Endothelial cell of umbilical vein (primary cell): Measurements from ENCODE around the gene GTF2H3. TPM values are rescaled to one million over a fixed set of nuclear protein-coding genes. Genes with fewer than 3 reads are reported as not detected.

Source experiments
- BruUV-seq: library from RNA; stranded (reverse); fragments of 400-500 nt; replicated peaks from 2 replicates; lab custom pipeline; 2021; lab: Mats Ljungman, UMichigan
- CTCF ChIA-PET: fragments of 300-600, 350-600 bp; sonication (Branson Sonifier 250); formaldehyde crosslinking; loops from one replicate; lab custom pipeline; 2021; ENCODE audit warnings: antibody characterized with exemption, inconsistent platforms; lab: Charles Lee
- POLR2A ChIA-PET: fragments of 300-600, 350-600 bp; sonication (Branson Sonifier 250); formaldehyde crosslinking; loops from one replicate; lab custom pipeline; 2021; ENCODE audit warnings: antibody characterized with exemption, inconsistent platforms; lab: Charles Lee
- DNase-seq: peaks from one replicate; pipeline ENCODE4 v3.0.0-alpha.2; 2011; ENCODE audit warnings: low read depth, low spot score
- FAIRE-seq: peaks from 2 replicates; lab custom pipeline; 2011; peaks lifted over from hg19 to GRCh38; lab: Jason Lieb, UNC
- H2AFZ ChIP-seq: 2 replicates; pipeline ENCODE4 v1.6.0; 2012; ENCODE audit warnings: low read depth, low read length, control low read depth, inconsistent platforms
- H3K27ac ChIP-seq: 2 replicates; pipeline ENCODE4 v1.5.1; 2011; ENCODE audit warnings: low read depth, mild to moderate bottlenecking, control low read depth, low read length, moderate library complexity; ENCODE audit not compliant: insufficient read depth
- H3K27me3 ChIP-seq, 2 experiments: 2 replicates each; pipeline versions ENCODE4 v1.6.0 to v1.6.1; 2011; ENCODE audit warnings: low read length in 2 of 2, mixed read lengths in 1 of 2; ENCODE audit not compliant: control insufficient read depth in 2 of 2, insufficient read depth in 2 of 2
- H3K36me3 ChIP-seq, 2 experiments: 2 replicates in 1 of 2; 3 replicates in 1 of 2; pipeline ENCODE4 v1.5.1; 2011; ENCODE audit warnings: low read length in 2 of 2, mild to moderate bottlenecking in 1 of 2, moderate library complexity in 1 of 2; ENCODE audit not compliant: control insufficient read depth in 2 of 2, insufficient read depth in 2 of 2; ENCODE audit errors: extremely low read depth in 1 of 2
- H3K4me1 ChIP-seq: 3 replicates; pipeline ENCODE4 v1.5.1; 2011; ENCODE audit warnings: mild to moderate bottlenecking, low read length; ENCODE audit not compliant: control insufficient read depth, insufficient read depth; ENCODE audit errors: extremely low read depth
- H3K4me2 ChIP-seq: 2 replicates; pipeline ENCODE4 v1.6.1; 2011; ENCODE audit warnings: low read length, control low read depth, mixed read lengths; ENCODE audit not compliant: insufficient read depth
- H3K4me3 ChIP-seq, 3 experiments: fragments of 200-600 bp in 1 of 3; sonication (generic), shearing (Covaris generic) in 1 of 3; replicated peaks in 1 of 3; 2 replicates each; pipeline ENCODE4 v1.5.1; 2011 to 2016; ENCODE audit warnings: control low read depth in 3 of 3, low read length in 3 of 3, mild to moderate bottlenecking in 2 of 3, inconsistent platforms in 1 of 3, low read depth in 1 of 3, moderate library complexity in 1 of 3; ENCODE audit not compliant: insufficient read depth in 1 of 3
- H3K79me2 ChIP-seq: 2 replicates; pipeline ENCODE4 v1.6.0; 2012; ENCODE audit warnings: low read length, inconsistent platforms; ENCODE audit not compliant: control insufficient read depth, insufficient read depth
- H3K9ac ChIP-seq: replicated peaks from 2 replicates; pipeline ENCODE3; 2011; ENCODE audit warnings: low read length, control low read depth; ENCODE audit not compliant: insufficient read depth; ENCODE audit errors: extremely low read depth
- H3K9me1 ChIP-seq: replicated peaks from 3 replicates; pipeline ENCODE4 v1.6.0; 2011; ENCODE audit warnings: mild to moderate bottlenecking, low read length; ENCODE audit not compliant: control insufficient read depth, insufficient read depth; ENCODE audit errors: extremely low read depth
- H3K9me3 ChIP-seq: replicated peaks from 2 replicates; pipeline ENCODE4 v1.5.1; 2012; ENCODE audit warnings: low read length, inconsistent platforms; ENCODE audit not compliant: control insufficient read depth, insufficient read depth
- H4K20me1 ChIP-seq: replicated peaks from 2 replicates; pipeline ENCODE3; 2011; ENCODE audit warnings: mild to moderate bottlenecking, low read length; ENCODE audit not compliant: control insufficient read depth, insufficient read depth; ENCODE audit errors: extremely low read depth
- CTCF ChIP-seq, 2 donors: IDR thresholded peaks; 1 replicate in 1 of 2; 2 replicates in 1 of 2; pipeline ENCODE4 v1.5.1; 2011; ENCODE audit warnings: low read length in 2 of 2, mild to moderate bottlenecking in 2 of 2, moderate library complexity in 2 of 2, control low read depth in 1 of 2, inconsistent platforms in 1 of 2, low read depth in 1 of 2; ENCODE audit not compliant: insufficient read depth in 1 of 2; ENCODE audit errors: extremely low read depth in 1 of 2
- FOS ChIP-seq: IDR thresholded peaks from 2 replicates; pipeline ENCODE4 v1.6.1; 2011; ENCODE audit warnings: mild to moderate bottlenecking, low read length, moderate library complexity, borderline replicate concordance; ENCODE audit not compliant: insufficient read depth
- GATA2 ChIP-seq: IDR thresholded peaks from 2 replicates; pipeline ENCODE4 v1.7.0; 2011; ENCODE audit warnings: low read depth, mild to moderate bottlenecking, moderate library complexity, mixed read lengths, low read length; ENCODE audit not compliant: insufficient read length, insufficient read depth
- JUN ChIP-seq: IDR thresholded peaks from 2 replicates; pipeline ENCODE4 v1.6.1; 2011; ENCODE audit warnings: borderline replicate concordance, low read depth; ENCODE audit not compliant: insufficient read length, insufficient read depth
- MAX ChIP-seq: IDR thresholded peaks from 2 replicates; pipeline ENCODE4 v1.6.1; 2011; ENCODE audit not compliant: insufficient read depth, insufficient read length
- MYC ChIP-seq: IDR thresholded peaks from one replicate; pipeline ENCODE4 v1.6.1; 2011; ENCODE audit warnings: mild to moderate bottlenecking, low read depth, low read length
- dilution Hi-C: fragments of 300-500 bp; cut with MboI; formaldehyde crosslinking; loops from one replicate; pipeline ENCODE4 v1.15.0; 2019; ENCODE audit warnings: low sequenced_read_pairs; ENCODE audit not compliant: extremely low pct_ligation_motif_present
- intact Hi-C: fragments of 100-400 bp; cut with micrococcal nuclease; formaldehyde crosslinking; loops from one replicate; pipeline ENCODE4 v1.10.0; 2022
- polyA plus RNA-seq, 4 experiments: library from polyadenylated mRNA; depleted of rRNA in 3 of 4; stranded (reverse) in 3 of 4; unstranded in 1 of 4; fragments of >200 nt; gene quantifications; 2 replicates each; pipeline versions ENCODE4 v1.2.1 to v1.2.3, GENCODE V29; 2011 to 2012; ENCODE audit warnings: missing spikeins in 1 of 4
- total RNA-seq: library from RNA; stranded (reverse); gene quantifications from 2 replicates; pipeline ENCODE4 v1.2.3, GENCODE V29; 2021

The GTF2H3 gene
- total and polyA plus RNA-seq, 2 donors (not counting 3 experiments of a cell fraction or from before 2014, with no cell fraction given) = 17.8 to 31.3 TPM

GRCh38 chr12:123591702-123592481 is 41.7 kb upstream of the GTF2H3 start:
- no peak overlapping the region for H3K9ac ChIP-seq
- DNase-seq (peak; percentile 43), FAIRE-seq (peak; percentile 83)
- BruUV-seq = no TSS peak
- peaks cover 30% of the 10 kb centered on the region for H3K4me1 ChIP-seq
- no peaks in the 10 kb centered on the region for H3K9me1 ChIP-seq
- peaks cover 3% of the 10 kb centered on the region for H4K20me1 ChIP-seq
- no peak overlapping the region for H2AFZ ChIP-seq
- peaks cover 81% of the 10 kb centered on the region for H3K79me2 ChIP-seq
- H3K27ac ChIP-seq = peak overlapping the region; percentile 24
- no peaks in the 10 kb centered on the region for H3K9me3 ChIP-seq
- ChIA-PET POLR2A (no interaction called here), CTCF (interaction anchor here (2.8 kb wide), 1 partner anchor 10 kb away, joined by 7 read pairs; no protein-coding TSS in a partner anchor)
- TF ChIP-seq GATA2 (peak; percentile 43), JUN (no peak), MYC (no peak), FOS (peak; percentile 8), MAX (no peak), CTCF (IDR thresholded peaks at IDR 0.05; ENCODE audit: extremely low read depth in 1 of 2, insufficient read depth in 1 of 2, low read depth in 1 of 2, low read length in 2 of 2) (no peak)
- no peak overlapping the region for H3K4me3 ChIP-seq
- dilution Hi-C loops = no loop called here
- intact Hi-C loops = no loop called here
- no peak overlapping the region for H3K4me2 ChIP-seq
- H3K36me3 ChIP-seq = peaks cover 12 to 23% of the 10 kb centered on the region in 2 experiments
- H3K27me3 ChIP-seq = no peaks in the 10 kb centered on the region
